AG09309 (cell line): ENCODE results near the gene HNRNPLL.

Source experiments
- DNase-seq: peaks from one replicate; pipeline ENCODE4 v3.0.0-alpha.2; 2010; ENCODE audit warnings: low read depth
- H3K4me3 ChIP-seq: 2 replicates; pipeline ENCODE4 v1.5.1; 2011; ENCODE audit warnings: mild to moderate bottlenecking, low read depth, low read length, moderate library complexity; ENCODE audit not compliant: control insufficient read depth
- CTCF ChIP-seq: IDR thresholded peaks from 2 replicates; pipeline ENCODE4 v1.5.1; 2011; ENCODE audit warnings: mild to moderate bottlenecking, low read depth, low read length, inconsistent platforms; ENCODE audit not compliant: insufficient read depth, control insufficient read depth; ENCODE audit errors: missing control alignments

HNRNPLL gene

GRCh38 chr2:38528008-38528442 lies 74.7 kb downstream of the HNRNPLL start:
- peak overlapping the region; percentile 38 for H3K4me3 ChIP-seq
- no peak for DNase-seq
- TF ChIP-seq CTCF: no peak

GRCh38 chr2:38527338-38528007 lies 75.3 kb downstream of the HNRNPLL start:
- no peak for DNase-seq
- peak overlapping the region; percentile 38 for H3K4me3 ChIP-seq
- no peak for TF ChIP-seq CTCF

- H3K4me3 ChIP-seq: no peak overlapping the region
- peak; percentile 70 for DNase-seq
- TF ChIP-seq CTCF: no peak
Observed at GRCh38 chr2:38526195-38526594, 76.5 kb downstream of the HNRNPLL start.

- DNase-seq: no peak
- TF ChIP-seq CTCF: no peak
- no peak overlapping the region for H3K4me3 ChIP-seq
Observed at GRCh38 chr2:38524580-38524979, 78.1 kb downstream of the HNRNPLL start.

GRCh38 chr2:38523728-38524437 lies 78.8 kb downstream of the HNRNPLL start:
- no peak for TF ChIP-seq CTCF
- DNase-seq: no peak
- no peak overlapping the region for H3K4me3 ChIP-seq

GRCh38 chr2:38522754-38523349 lies 79.9 kb downstream of the HNRNPLL start:
- no peak for DNase-seq
- no peak overlapping the region for H3K4me3 ChIP-seq
- no peak for TF ChIP-seq CTCF
